ENCODE results near the gene ZDHHC11B.

ZDHHC11B gene

DNA sequence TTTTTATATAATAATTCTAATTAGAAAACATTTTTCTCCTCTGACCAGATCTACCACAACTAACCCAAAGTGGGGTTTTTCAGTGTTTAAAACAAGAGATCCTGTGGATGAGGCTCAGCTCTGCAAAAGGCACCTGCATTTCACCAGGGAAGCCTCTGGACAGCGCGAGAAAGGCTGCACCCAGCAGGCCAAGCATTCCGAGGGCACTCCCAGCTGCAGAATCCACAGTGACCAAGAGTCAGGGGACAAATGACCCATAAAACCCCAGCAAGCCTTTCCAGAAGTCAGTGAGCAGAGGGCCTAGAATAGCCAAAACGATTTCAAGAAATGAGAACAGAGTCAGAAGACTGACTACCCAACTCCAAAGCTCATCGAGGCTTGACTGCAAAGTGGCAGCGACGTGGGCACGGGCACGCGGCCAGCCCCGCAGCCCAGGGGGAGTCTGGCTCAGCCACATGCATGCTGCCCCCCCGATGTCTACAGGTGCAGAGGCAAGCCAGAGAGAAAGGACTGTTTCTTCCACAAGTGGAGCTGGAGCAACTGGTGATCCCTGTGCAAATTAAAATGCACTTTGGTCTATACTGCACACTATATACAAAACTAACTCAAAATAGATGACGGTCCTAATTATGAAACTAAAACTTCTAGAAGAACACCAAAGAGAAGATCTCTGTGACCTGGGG, 117.6 kb downstream of the ZDHHC11B start:
- H3K4me1 ChIP-seq (ENCODE audit: insufficient read depth, low read length, poor library complexity, severe bottlenecking), result no peaks in the 10 kb centered on the region
- peaks cover 4% of the 10 kb centered on the region; the same call in 1 of the 2 replicates for H3F3A ChIP-seq (ENCODE audit: low read depth)
- no peaks in the 10 kb centered on the region for H3K27me3 ChIP-seq (ENCODE audit: insufficient read depth, low read length, poor library complexity, severe bottlenecking)
- H3K4me2 ChIP-seq (ENCODE audit: low read depth, low read length, poor library complexity, severe bottlenecking), result no peak overlapping the region
- no peak overlapping the region for H3K4me3 ChIP-seq (ENCODE audit: low read length, poor library complexity, severe bottlenecking)
- no peak overlapping the region for H2AFZ ChIP-seq (ENCODE audit: low read length)
- H4K20me1 ChIP-seq (ENCODE audit: insufficient read depth, low read length, poor library complexity, severe bottlenecking), result no peaks in the 10 kb centered on the region
- no peak overlapping the region for H3K9ac ChIP-seq (ENCODE audit: low read depth, low read length, poor library complexity, severe bottlenecking)
- H3K36me3 ChIP-seq (ENCODE audit: insufficient read depth, low read length), result peaks cover 28% of the 10 kb centered on the region; the same call in 1 of the 2 replicates
- H3K79me2 ChIP-seq (ENCODE audit: insufficient read depth, low read length), result no peaks in the 10 kb centered on the region
- no peaks in the 10 kb centered on the region for H3K9me2 ChIP-seq (replicated peaks; ENCODE audit: low read depth, low read length)
- no peak for TF ChIP-seq EZH2phosphoT487 (IDR thresholded peaks at IDR 0.05; ENCODE audit: borderline replicate concordance)
- TF ChIP-seq, protein P1, sequence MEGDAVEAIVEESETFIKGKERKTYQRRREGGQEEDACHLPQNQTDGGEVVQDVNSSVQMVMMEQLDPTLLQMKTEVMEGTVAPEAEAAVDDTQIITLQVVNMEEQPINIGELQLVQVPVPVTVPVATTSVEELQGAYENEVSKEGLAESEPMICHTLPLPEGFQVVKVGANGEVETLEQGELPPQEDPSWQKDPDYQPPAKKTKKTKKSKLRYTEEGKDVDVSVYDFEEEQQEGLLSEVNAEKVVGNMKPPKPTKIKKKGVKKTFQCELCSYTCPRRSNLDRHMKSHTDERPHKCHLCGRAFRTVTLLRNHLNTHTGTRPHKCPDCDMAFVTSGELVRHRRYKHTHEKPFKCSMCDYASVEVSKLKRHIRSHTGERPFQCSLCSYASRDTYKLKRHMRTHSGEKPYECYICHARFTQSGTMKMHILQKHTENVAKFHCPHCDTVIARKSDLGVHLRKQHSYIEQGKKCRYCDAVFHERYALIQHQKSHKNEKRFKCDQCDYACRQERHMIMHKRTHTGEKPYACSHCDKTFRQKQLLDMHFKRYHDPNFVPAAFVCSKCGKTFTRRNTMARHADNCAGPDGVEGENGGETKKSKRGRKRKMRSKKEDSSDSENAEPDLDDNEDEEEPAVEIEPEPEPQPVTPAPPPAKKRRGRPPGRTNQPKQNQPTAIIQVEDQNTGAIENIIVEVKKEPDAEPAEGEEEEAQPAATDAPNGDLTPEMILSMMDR (conservative IDR thresholded peaks at IDR 0.05; ENCODE audit: low read length), result no peak
- no peaks in the 10 kb centered on the region for H3K9me3 ChIP-seq (ENCODE audit: insufficient read depth, low read depth, low read length)

DNA sequence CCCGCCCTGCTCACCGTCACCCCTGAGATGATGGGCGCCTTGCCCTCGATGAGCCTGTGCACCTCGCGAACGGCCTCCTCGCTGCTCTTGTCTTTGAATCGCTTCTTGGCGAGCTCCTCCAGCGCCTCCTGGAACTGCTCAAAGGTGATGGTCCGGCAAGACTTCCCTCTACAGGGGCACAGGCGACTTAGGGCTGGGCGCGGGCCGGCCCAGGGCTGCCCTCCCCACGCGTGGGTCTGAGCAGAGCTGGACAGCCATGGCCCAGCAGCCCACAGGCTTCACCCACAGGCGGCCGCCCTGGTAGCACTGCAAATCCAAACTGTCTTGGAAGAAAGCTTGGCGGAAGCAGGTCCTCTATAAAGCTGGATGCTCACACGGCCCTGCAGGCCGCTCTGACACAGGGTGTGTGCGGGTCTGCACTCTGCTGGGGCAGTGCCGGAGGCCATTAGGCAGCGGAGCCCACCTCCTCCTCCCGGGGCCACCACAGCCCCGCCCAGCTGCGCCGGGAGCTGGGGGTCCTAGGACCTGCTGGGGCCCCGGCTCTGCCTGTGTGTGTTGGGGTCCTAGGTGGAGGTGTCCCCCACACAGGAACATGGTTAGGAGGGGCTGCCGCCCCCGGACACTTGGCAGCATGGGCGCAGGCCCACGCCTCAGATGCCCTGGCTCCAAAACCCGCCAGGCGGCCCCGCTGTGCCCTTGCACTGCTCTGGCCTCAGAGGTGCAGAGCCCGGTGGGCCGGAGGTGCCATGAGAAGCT, 118.4 kb downstream of the ZDHHC11B start:
- H2AFZ ChIP-seq (ENCODE audit: low read length), result no peak overlapping the region
- H3K27me3 ChIP-seq (ENCODE audit: insufficient read depth, low read length, poor library complexity, severe bottlenecking), result no peaks in the 10 kb centered on the region
- H3K9ac ChIP-seq (ENCODE audit: low read depth, low read length, poor library complexity, severe bottlenecking), result no peak overlapping the region
- H3K4me2 ChIP-seq (ENCODE audit: low read depth, low read length, poor library complexity, severe bottlenecking), result no peak overlapping the region
- no peaks in the 10 kb centered on the region for H3K79me2 ChIP-seq (ENCODE audit: insufficient read depth, low read length)
- H3K4me3 ChIP-seq (ENCODE audit: low read length, poor library complexity, severe bottlenecking), result no peak overlapping the region
- TF ChIP-seq EZH2phosphoT487 (IDR thresholded peaks at IDR 0.05; ENCODE audit: borderline replicate concordance), result no peak
- TF ChIP-seq, protein P1 (conservative IDR thresholded peaks at IDR 0.05; ENCODE audit: low read length), result no peak
- H4K20me1 ChIP-seq (ENCODE audit: insufficient read depth, low read length, poor library complexity, severe bottlenecking), result no peaks in the 10 kb centered on the region
- H3K9me2 ChIP-seq (replicated peaks; ENCODE audit: low read depth, low read length), result no peaks in the 10 kb centered on the region
- H3F3A ChIP-seq (ENCODE audit: low read depth), result peaks cover 4% of the 10 kb centered on the region; the same call in 1 of the 2 replicates
- H3K9me3 ChIP-seq (ENCODE audit: insufficient read depth, low read depth, low read length), result no peaks in the 10 kb centered on the region
- no peaks in the 10 kb centered on the region for H3K4me1 ChIP-seq (ENCODE audit: insufficient read depth, low read length, poor library complexity, severe bottlenecking)
- H3K36me3 ChIP-seq (ENCODE audit: insufficient read depth, low read length), result peaks cover 28% of the 10 kb centered on the region; the same call in 1 of the 2 replicates

- Histone ChIP-seq H2AFZ (ENCODE audit: low read length) (no peak overlapping the region), H3F3A (ENCODE audit: low read depth) (peaks cover 4% of the 10 kb centered on the region; the same call in 1 of the 2 replicates), H3K9me3 (ENCODE audit: insufficient read depth, low read depth, low read length) (no peaks in the 10 kb centered on the region), H3K9ac (ENCODE audit: low read depth, low read length, poor library complexity, severe bottlenecking) (no peak overlapping the region), H4K20me1 (ENCODE audit: insufficient read depth, low read length, poor library complexity, severe bottlenecking) (no peaks in the 10 kb centered on the region), H3K4me2 (ENCODE audit: low read depth, low read length, poor library complexity, severe bottlenecking) (no peak overlapping the region), H3K79me2 (ENCODE audit: insufficient read depth, low read length) (no peaks in the 10 kb centered on the region), H3K36me3 (ENCODE audit: insufficient read depth, low read length) (peaks cover 28% of the 10 kb centered on the region; the same call in 1 of the 2 replicates), H3K4me1 (ENCODE audit: insufficient read depth, low read length, poor library complexity, severe bottlenecking) (no peaks in the 10 kb centered on the region), H3K9me2 (replicated peaks; ENCODE audit: low read depth, low read length) (no peaks in the 10 kb centered on the region), H3K27me3 (ENCODE audit: insufficient read depth, low read length, poor library complexity, severe bottlenecking) (no peaks in the 10 kb centered on the region), H3K4me3 (ENCODE audit: low read length, poor library complexity, severe bottlenecking) (no peak overlapping the region)
- TF ChIP-seq, protein P1 (conservative IDR thresholded peaks at IDR 0.05; ENCODE audit: low read length), result no peak
- TF ChIP-seq EZH2phosphoT487 (IDR thresholded peaks at IDR 0.05; ENCODE audit: borderline replicate concordance), result no peak
These were observed 119.0 kb downstream of the ZDHHC11B start for GRCh38 chr5:665541-665955.

Data from Loucy (cell line).